Measurements from ENCODE around the gene ADCY9.

ADCY9 gene

DNA sequence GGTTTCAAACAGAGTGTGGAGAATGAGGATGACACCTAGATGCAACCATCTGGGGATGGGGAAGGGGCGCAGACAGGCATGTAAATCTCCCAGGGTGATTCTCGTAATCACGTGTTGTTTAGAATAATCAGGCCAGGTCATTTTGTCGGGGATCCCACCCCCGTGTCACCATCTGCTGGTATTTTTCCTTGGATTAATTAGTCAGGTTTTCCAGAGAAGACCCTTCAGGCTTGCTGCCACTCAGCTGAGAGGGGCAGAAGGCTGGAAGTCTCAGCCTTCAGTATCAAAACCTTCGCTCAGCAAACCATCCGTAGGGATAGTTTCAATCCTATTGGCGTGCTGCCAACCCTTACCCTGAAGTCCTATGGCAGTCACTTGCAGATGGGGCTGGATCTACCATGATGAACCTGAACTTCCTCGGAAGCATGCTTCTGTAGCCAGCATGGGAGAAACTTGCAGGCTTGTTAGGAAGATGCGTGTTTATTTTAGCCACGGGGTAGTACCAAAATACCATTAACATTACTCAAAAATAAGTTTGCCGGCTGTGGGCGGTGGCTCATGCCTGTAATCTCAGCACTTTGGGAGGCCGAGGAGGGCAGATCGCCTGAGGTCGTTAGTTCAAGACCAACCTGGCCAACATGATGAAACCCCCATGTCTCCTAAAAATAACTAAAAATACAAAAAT is 7.5 kb upstream of the ADCY9 start:
- H3K4me1 ChIP-seq (ENCODE audit: control insufficient read depth, insufficient read depth, low read length, unreplicated experiment): no peaks in the 10 kb centered on the region
- H3K4me3 ChIP-seq (ENCODE audit: low read depth, low read length): no peak overlapping the region
- no peaks in the 10 kb centered on the region for H3K79me2 ChIP-seq (ENCODE audit: control insufficient read depth, insufficient read depth, low read length, unreplicated experiment)
- H3K27me3 ChIP-seq (ENCODE audit: insufficient read depth, low read length): no peaks in the 10 kb centered on the region
- no peak overlapping the region for H3K27ac ChIP-seq (ENCODE audit: low read depth, low read length)
- no peaks in the 10 kb centered on the region for H3K36me3 ChIP-seq (ENCODE audit: insufficient read depth, low read length)
- H2AFZ ChIP-seq (ENCODE audit: low read length, unreplicated experiment): no peak overlapping the region

DNA sequence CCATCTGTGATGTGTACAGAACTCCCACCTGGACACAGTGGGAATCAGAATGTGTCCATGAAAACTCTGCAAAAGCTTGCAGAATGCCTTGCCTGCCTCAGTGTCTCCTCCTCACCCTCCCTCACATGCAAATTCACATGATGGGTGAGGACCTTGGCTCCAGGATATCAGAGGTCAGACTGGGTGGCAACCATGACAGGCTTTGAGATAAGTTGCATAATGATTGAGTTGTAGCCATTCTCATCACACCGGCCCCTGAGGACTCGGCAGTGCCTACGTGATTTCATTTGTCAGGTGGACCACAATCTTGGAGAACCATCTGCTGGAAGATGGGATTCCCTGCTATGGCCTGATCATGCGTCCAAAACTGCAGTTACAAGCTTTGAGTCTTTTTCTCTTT is 3.9 kb upstream of the ADCY9 start:
- Histone ChIP-seq H3K79me2 (ENCODE audit: control insufficient read depth, insufficient read depth, low read length, unreplicated experiment) (no peaks in the 10 kb centered on the region), H3K27ac (ENCODE audit: low read depth, low read length) (no peak overlapping the region), H3K4me1 (ENCODE audit: control insufficient read depth, insufficient read depth, low read length, unreplicated experiment) (no peaks in the 10 kb centered on the region), H2AFZ (ENCODE audit: low read length, unreplicated experiment) (no peak overlapping the region), H3K4me3 (ENCODE audit: low read depth, low read length) (no peak overlapping the region), H3K27me3 (ENCODE audit: insufficient read depth, low read length) (no peaks in the 10 kb centered on the region), H3K36me3 (ENCODE audit: insufficient read depth, low read length) (no peaks in the 10 kb centered on the region)

DNA sequence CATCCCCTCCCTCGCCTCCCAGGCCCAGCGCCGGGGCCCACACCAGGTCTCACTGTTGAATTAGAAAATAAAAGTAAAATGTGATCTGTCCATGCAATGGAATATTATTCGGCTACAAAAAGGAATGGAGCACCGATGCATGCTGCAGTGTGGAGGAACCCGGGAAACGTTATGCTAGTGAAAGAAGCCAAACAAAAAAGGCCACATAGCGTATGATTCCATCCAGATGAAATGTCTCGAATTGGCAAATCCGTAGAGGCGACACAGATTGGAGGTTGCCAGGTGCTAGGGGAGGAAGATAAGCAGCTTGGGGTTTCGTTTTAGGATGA is 972 bp upstream of the ADCY9 start:
- Histone ChIP-seq H3K27me3 (ENCODE audit: insufficient read depth, low read length) (no peaks in the 10 kb centered on the region), H3K4me3 (ENCODE audit: low read depth, low read length) (peak overlapping the region; percentile 90), H3K4me1 (ENCODE audit: control insufficient read depth, insufficient read depth, low read length, unreplicated experiment) (peaks cover 18% of the 10 kb centered on the region), H3K36me3 (ENCODE audit: insufficient read depth, low read length) (no peaks in the 10 kb centered on the region), H2AFZ (ENCODE audit: low read length, unreplicated experiment) (peak overlapping the region; percentile 95), H3K79me2 (ENCODE audit: control insufficient read depth, insufficient read depth, low read length, unreplicated experiment) (peaks cover 25% of the 10 kb centered on the region), H3K27ac (ENCODE audit: low read depth, low read length) (no peak overlapping the region)

DNA sequence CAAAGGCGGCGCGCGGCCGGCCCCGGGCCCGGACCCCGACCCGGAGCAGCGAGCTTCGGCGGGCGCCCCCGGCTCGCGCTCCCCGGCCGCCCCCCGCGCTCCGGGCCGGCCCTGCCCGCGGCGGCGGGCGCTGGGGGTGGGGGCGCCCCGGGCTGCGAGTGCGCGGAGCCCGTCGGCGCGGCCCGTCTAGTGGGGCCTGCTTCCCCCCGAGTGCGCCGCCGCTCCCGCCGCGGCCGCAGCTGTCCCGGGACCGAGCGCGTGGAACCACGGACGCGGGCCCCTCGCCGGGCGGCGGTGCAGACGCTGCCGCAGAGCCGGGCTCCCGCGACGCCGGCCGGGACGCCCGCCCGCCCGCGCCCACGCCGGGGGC is 308 bp downstream of the ADCY9 start:
- H3K27me3 ChIP-seq (ENCODE audit: insufficient read depth, low read length): no peaks in the 10 kb centered on the region
- H3K4me3 ChIP-seq (ENCODE audit: low read depth, low read length): peak overlapping the region; percentile 78
- H3K79me2 ChIP-seq (ENCODE audit: control insufficient read depth, insufficient read depth, low read length, unreplicated experiment): peaks cover 36% of the 10 kb centered on the region
- peaks cover 26% of the 10 kb centered on the region for H3K4me1 ChIP-seq (ENCODE audit: control insufficient read depth, insufficient read depth, low read length, unreplicated experiment)
- no peak overlapping the region for H2AFZ ChIP-seq (ENCODE audit: low read length, unreplicated experiment)
- H3K27ac ChIP-seq (ENCODE audit: low read depth, low read length): no peak overlapping the region
- H3K36me3 ChIP-seq (ENCODE audit: insufficient read depth, low read length): no peaks in the 10 kb centered on the region

DNA sequence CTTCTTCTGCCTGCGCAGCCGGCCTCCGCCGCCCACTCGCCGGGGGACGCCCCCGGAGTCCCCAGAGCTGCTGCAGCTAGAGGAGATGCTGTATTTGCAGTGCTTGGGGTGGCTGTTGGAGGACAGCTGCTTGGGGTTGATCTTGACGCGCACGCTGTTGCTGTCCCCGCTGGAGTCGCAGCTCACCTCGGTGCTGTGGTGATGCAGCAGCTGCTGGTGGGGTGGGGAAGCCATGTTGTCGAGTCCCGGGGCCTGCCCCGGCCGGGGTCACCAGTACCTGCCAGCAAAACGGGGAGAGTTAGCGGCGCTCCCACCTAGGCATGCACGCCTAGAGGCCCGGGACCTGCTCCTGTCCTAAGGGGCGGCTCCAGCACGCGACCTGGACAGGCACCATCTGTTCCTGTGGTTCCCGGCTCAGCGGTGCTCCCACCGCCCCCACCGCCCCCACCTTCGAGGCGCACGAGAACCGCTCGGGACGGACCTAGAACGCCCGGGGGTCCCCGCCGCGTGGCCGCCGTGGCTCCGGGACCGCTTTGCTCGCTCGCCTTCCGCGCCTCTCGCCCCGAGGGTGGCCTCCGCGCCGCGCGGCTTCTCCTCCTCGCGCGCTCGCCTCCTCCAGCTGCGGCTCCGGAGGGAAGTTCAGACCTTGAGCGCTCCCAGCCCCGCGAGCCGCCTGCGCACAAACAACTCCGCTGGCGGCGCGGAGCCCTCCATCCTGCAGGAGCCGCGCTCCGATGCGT is 863 bp downstream of the ADCY9 start:
- Histone ChIP-seq H3K4me3 (ENCODE audit: low read depth, low read length) (peak overlapping the region; percentile 78), H3K27ac (ENCODE audit: low read depth, low read length) (no peak overlapping the region), H3K27me3 (ENCODE audit: insufficient read depth, low read length) (no peaks in the 10 kb centered on the region), H3K36me3 (ENCODE audit: insufficient read depth, low read length) (no peaks in the 10 kb centered on the region), H3K4me1 (ENCODE audit: control insufficient read depth, insufficient read depth, low read length, unreplicated experiment) (peaks cover 29% of the 10 kb centered on the region), H2AFZ (ENCODE audit: low read length, unreplicated experiment) (peak overlapping the region; percentile 61), H3K79me2 (ENCODE audit: control insufficient read depth, insufficient read depth, low read length, unreplicated experiment) (peaks cover 40% of the 10 kb centered on the region)

DNA sequence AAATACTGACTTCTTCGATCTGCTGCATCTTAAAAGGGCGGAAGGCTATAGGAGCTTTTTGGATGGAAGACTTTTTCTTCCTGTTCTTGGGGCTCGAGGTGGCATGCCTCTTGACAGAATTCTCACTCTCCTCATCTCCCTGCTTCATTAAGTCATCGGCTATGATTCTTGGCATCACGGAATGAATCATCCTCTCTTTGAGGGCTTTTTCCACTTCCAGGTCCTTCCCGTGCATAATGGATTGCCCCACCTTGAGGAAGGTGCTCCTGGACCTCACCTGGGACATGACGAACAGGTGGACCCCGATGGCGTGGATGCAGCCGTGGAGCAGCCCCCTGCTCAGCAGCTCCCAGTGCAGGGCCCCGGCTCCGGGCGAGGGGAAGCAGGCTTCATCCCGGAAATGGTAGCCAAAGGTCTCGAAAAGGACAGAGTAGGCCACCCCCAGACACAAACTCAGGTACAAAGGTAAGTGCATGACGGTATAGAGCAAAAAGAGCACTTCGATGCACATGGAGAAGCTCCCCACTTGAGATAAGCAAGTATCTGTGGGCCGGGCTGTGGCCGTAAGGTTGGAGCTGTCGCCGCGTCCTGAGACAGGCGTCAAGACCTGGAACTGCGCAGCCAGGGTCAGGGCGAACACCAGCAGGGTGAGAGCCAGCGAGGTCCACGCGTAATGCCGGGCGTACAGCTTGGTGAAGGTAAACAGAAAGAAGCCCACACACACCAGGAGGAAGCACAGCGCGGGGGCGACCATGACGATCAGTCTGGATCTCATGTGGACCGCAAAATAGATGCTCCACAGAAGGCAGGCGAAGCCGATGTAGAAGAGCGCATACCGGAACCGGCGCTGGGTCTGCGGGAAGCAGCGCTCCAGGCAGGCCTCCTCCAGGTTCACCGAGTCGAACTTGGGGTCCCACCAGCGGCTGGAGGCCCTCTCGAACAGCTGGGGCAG is 1.7 kb downstream of the ADCY9 start:
- no peak overlapping the region for H3K27ac ChIP-seq (ENCODE audit: low read depth, low read length)

DNA sequence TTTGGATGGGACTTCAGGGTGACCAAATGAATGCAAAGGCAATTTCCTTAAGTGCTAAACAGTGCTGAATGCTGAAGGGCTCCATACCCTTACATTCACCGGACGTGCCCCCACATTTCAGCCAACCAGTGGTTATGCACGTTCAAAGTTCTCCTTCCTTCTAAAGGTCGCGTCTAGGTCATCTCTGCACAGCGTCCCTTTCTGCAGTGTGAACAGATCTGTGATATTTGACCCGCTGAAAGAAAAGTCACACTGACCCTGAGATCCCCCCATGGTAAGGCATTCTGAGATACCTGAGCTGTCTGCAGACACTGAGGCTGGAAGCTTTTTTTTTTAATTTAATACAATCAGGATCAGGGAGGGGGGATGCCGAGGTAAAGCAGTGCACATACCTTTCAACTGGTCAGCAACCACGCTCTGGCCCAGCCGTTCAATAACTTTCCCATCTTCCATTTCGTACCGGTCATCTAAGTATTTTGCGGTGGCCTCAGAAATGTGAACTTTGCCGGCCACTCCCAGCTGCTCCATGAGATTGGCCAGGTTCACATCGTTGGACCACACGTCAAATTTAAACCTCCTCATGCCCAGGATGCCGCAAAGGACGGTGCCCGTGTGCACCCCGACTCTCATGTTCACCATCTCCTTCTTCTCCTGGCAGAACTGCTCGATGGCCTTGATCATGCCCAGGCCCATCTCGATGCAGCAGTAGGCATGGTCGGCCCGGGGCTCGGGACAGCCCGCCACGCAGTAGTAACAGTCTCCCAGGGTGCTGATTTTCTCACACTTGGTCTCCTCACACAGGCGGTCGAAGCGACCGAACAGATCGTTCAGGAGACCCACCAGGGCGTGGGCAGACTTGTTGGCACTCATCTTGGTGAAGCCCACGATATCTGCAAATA is 2.6 kb downstream of the ADCY9 start:
- Histone ChIP-seq H3K27me3 (ENCODE audit: insufficient read depth, low read length) (no peaks in the 10 kb centered on the region), H2AFZ (ENCODE audit: low read length, unreplicated experiment) (no peak overlapping the region), H3K36me3 (ENCODE audit: insufficient read depth, low read length) (no peaks in the 10 kb centered on the region), H3K79me2 (ENCODE audit: control insufficient read depth, insufficient read depth, low read length, unreplicated experiment) (peaks cover 44% of the 10 kb centered on the region), H3K4me3 (ENCODE audit: low read depth, low read length) (peak overlapping the region; percentile 78), H3K27ac (ENCODE audit: low read depth, low read length) (no peak overlapping the region), H3K4me1 (ENCODE audit: control insufficient read depth, insufficient read depth, low read length, unreplicated experiment) (peaks cover 29% of the 10 kb centered on the region)

More for the DNA sequence above, 1.7 kb downstream of the ADCY9 start:
- H3K36me3 ChIP-seq (ENCODE audit: insufficient read depth, low read length): no peaks in the 10 kb centered on the region
- peaks cover 29% of the 10 kb centered on the region for H3K4me1 ChIP-seq (ENCODE audit: control insufficient read depth, insufficient read depth, low read length, unreplicated experiment)
- H3K27me3 ChIP-seq (ENCODE audit: insufficient read depth, low read length): no peaks in the 10 kb centered on the region
- H2AFZ ChIP-seq (ENCODE audit: low read length, unreplicated experiment): no peak overlapping the region
- peak overlapping the region; percentile 78 for H3K4me3 ChIP-seq (ENCODE audit: low read depth, low read length)
- H3K79me2 ChIP-seq (ENCODE audit: control insufficient read depth, insufficient read depth, low read length, unreplicated experiment): peaks cover 44% of the 10 kb centered on the region

DNA sequence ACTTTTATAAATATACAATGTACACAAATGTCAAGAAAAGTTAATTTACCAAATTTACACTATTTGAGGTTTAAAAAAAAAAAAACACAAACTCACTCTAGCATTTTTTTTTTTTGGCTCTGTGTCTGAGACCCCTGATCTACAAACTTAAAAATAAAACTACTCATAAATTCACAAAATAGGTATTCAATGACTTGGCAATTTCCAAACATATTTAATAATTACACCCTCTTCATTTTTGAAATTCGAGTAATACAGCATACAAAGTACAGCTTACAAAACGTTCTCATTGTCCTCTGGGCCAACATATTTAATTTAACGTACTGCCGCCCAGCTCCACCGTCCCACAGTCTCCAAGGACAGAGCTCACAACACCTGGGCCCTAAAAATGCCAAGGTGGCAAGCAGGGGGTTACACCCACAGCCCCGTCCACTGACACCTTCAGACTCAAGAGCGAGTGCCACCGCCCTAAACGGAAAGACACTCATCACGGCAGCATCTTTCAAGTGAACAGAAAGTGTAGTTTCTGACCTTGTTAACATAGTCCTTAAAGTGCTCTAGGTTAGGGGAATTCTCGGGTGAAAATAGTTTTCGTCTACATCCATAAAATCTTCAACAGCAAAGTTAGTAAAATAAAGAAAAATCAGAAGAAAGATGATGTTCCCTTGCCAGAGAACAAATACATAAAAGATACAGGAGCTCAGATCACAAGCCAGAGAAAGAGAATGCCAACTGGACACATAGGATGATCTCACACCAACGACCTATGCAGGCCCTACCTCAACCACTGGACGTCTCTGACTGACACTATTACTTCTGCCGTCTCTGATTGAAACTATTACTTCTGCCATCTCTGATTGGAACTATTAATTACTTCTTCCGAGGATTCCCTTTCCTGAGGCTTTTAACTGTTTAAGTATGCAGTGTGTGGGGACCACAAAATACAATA is 4.2 kb downstream of the ADCY9 start:
- Histone ChIP-seq H3K4me1 (ENCODE audit: control insufficient read depth, insufficient read depth, low read length, unreplicated experiment) (peaks cover 29% of the 10 kb centered on the region), H2AFZ (ENCODE audit: low read length, unreplicated experiment) (peak overlapping the region; percentile 48), H3K4me3 (ENCODE audit: low read depth, low read length) (peak overlapping the region; percentile 78), H3K79me2 (ENCODE audit: control insufficient read depth, insufficient read depth, low read length, unreplicated experiment) (peaks cover 44% of the 10 kb centered on the region), H3K36me3 (ENCODE audit: insufficient read depth, low read length) (no peaks in the 10 kb centered on the region), H3K27ac (ENCODE audit: low read depth, low read length) (peak overlapping the region; percentile 7), H3K27me3 (ENCODE audit: insufficient read depth, low read length) (no peaks in the 10 kb centered on the region)

DNA sequence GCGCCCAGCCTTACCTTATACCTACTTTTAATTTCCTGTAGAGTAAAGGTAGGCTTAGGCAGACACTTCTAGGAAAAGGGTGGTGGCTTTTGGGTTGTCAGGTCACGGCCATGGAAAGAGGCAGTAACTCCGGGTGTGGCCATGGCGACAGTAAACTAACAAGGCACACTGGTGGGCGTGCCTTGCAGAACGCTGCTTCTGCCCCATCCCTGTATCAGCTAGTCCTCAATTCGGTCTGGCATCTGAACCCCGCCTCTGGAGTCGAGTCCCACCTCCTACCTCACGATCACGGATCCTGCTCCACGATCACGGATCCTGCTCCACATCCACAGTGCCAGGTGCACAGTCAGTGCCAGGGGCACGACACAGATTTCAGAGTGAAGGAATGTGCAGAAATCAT is 5.6 kb downstream of the ADCY9 start:
- no peak overlapping the region for H3K27ac ChIP-seq (ENCODE audit: low read depth, low read length)
- peaks cover 29% of the 10 kb centered on the region for H3K4me1 ChIP-seq (ENCODE audit: control insufficient read depth, insufficient read depth, low read length, unreplicated experiment)
- H3K4me3 ChIP-seq (ENCODE audit: low read depth, low read length): peak overlapping the region; percentile 78; the same call in 1 of the 2 replicates
- H3K27me3 ChIP-seq (ENCODE audit: insufficient read depth, low read length): no peaks in the 10 kb centered on the region
- H3K79me2 ChIP-seq (ENCODE audit: control insufficient read depth, insufficient read depth, low read length, unreplicated experiment): peaks cover 44% of the 10 kb centered on the region
- H3K36me3 ChIP-seq (ENCODE audit: insufficient read depth, low read length): no peaks in the 10 kb centered on the region
- H2AFZ ChIP-seq (ENCODE audit: low read length, unreplicated experiment): no peak overlapping the region
